Cardiac fibroblast (primary cell): Measurements from ENCODE around the gene ZNF554.

Source experiments
- DNase-seq, 2 donors: peaks; one replicate each; pipeline versions ENCODE4 v3.0.0 to v3.0.0-alpha.2; 2010; ENCODE audit warnings: low read depth in 2 of 2
- H3K4me3 ChIP-seq, 2 donors: replicated peaks in 1 of 2; 1 replicate in 1 of 2; 2 replicates in 1 of 2; pipeline ENCODE4 v1.5.1; 2011; ENCODE audit warnings: low read depth in 2 of 2, low read length in 2 of 2, mild to moderate bottlenecking in 2 of 2, moderate library complexity in 1 of 2
- TF ChIP-seq, protein P1 (sequence below): IDR thresholded peaks from one replicate; pipeline ENCODE4 v1.5.1; 2011; ENCODE audit warnings: low read depth, mild to moderate bottlenecking, low read length, inconsistent platforms

The ZNF554 gene

GRCh38 chr19:2775556-2776430 is 43.9 kb upstream of the ZNF554 start:
- peak overlapping the region in 1 of 2 donors; percentile 33 for H3K4me3 ChIP-seq
- DNase-seq = peak; percentile 39 to 72
- TF ChIP-seq, protein P1, sequence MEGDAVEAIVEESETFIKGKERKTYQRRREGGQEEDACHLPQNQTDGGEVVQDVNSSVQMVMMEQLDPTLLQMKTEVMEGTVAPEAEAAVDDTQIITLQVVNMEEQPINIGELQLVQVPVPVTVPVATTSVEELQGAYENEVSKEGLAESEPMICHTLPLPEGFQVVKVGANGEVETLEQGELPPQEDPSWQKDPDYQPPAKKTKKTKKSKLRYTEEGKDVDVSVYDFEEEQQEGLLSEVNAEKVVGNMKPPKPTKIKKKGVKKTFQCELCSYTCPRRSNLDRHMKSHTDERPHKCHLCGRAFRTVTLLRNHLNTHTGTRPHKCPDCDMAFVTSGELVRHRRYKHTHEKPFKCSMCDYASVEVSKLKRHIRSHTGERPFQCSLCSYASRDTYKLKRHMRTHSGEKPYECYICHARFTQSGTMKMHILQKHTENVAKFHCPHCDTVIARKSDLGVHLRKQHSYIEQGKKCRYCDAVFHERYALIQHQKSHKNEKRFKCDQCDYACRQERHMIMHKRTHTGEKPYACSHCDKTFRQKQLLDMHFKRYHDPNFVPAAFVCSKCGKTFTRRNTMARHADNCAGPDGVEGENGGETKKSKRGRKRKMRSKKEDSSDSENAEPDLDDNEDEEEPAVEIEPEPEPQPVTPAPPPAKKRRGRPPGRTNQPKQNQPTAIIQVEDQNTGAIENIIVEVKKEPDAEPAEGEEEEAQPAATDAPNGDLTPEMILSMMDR = no peak

- no peak for DNase-seq
- TF ChIP-seq, protein P1 = no peak
Measured at GRCh38 chr19:2777952-2778683, 41.5 kb upstream of the ZNF554 start.

GRCh38 chr19:2779121-2779740 is 40.4 kb upstream of the ZNF554 start:
- DNase-seq = no peak
- no peak overlapping the region for H3K4me3 ChIP-seq
- TF ChIP-seq, protein P1 = no peak

More at GRCh38 chr19:2777952-2778683, 41.5 kb upstream of the ZNF554 start:
- no peak overlapping the region for H3K4me3 ChIP-seq

DNA sequence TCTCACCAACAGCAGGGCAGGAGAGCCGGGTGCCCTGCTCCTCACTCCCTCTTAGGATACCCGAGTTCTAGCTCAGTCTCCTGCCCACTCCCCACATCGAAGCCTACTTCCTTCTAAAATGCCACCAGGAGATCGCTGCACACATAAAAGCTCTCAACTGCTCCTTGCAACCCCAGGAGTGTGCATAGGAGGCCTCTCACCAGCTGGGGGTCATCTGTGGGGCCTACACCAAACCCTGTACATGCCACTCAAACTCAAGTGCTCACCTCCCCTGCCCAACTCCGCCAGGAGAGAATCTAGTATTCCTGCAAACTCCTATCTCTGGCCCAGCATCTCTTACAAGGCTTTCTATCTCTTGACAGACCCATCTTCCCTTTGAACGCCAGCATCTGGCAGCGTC is 39.4 kb upstream of the ZNF554 start:
- DNase-seq = no peak
- H3K4me3 ChIP-seq = no peak overlapping the region
- TF ChIP-seq, protein P1 = no peak

DNA sequence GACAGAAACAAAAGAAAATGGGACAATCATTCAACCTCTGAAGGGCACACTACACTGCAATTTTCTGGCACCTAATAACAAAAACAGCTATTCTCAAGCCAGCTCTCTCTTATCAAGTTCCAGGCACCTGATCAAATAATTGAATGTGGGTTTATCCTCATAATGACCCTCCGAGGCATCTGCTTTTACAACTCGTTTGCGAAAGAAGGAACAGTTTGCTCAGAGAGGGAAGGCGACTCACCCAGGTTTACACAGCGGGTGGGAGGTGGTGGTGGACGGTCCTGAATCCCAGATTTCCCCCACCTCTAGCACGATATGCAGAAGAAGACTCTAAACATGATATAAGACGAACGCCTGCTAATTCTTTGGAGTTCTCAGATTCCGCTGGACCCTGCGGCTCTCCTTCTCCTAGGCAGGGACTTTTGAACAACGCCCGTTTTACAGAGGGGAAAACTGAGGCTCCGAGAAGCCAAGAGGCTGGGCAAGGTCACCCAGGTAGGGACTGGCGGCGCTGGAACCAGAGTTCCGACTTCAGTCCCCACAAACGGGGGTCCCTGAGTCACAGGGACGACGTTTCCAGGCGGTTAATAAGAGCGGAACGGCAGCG is 37.2 kb upstream of the ZNF554 start:
- peak; percentile 5 to 15 for DNase-seq
- H3K4me3 ChIP-seq = peak overlapping the region; percentile 100
- TF ChIP-seq, protein P1 = no peak

- peak; percentile 99 to 100 for DNase-seq
- peak within 1 kb of the TSS; percentile 100 for H3K4me3 ChIP-seq
- TF ChIP-seq, protein P1 = peak; percentile 53
Measured at GRCh38 chr19:2782936-2783780, 36.5 kb upstream of the ZNF554 start, which contains the start of gene SGTA. TSS of gene SGTA (minus strand) at chr19:2783273. CDS start at chr19:2769068, 14,205 bp downstream.
